Upper lobe of left lung (tissue), 4 donors: Measurements from ENCODE around the gene SNCG.

ENCODE experiments used
- CTCF ChIP-seq, 6 experiments: fragments of 450-650 bp in 4 of 6; fragments of 200-600 bp in 2 of 6; sonication (generic) in 2 of 6; IDR thresholded peaks; one replicate each; pipeline ENCODE4 v1.5.1; 2016 to 2019; ENCODE audit warnings: antibody characterized with exemption in 6 of 6
- EP300 ChIP-seq, 4 donors: sonication (generic); formaldehyde crosslinking; IDR thresholded peaks; one replicate each; pipeline ENCODE4 v1.5.1; 2017; ENCODE audit warnings: antibody characterized with exemption in 4 of 4, control low read depth in 2 of 4
- POLR2A ChIP-seq, 4 donors: fragments of 450-650 bp; IDR thresholded peaks; one replicate each; pipeline ENCODE4 v1.5.1; 2016 to 2017; ENCODE audit warnings: antibody characterized with exemption in 4 of 4, mild to moderate bottlenecking in 2 of 4

- TF ChIP-seq CTCF (IDR thresholded peaks at IDR 0.05), result no peak
- no peak for TF ChIP-seq POLR2A (IDR thresholded peaks at IDR 0.05)
- no peak for TF ChIP-seq EP300 (IDR thresholded peaks at IDR 0.05)
Observed at GRCh38 chr10:86988520-86988919, 30.1 kb downstream of the SNCG start.
